ENCODE results near the gene TRA2A.

DNA sequence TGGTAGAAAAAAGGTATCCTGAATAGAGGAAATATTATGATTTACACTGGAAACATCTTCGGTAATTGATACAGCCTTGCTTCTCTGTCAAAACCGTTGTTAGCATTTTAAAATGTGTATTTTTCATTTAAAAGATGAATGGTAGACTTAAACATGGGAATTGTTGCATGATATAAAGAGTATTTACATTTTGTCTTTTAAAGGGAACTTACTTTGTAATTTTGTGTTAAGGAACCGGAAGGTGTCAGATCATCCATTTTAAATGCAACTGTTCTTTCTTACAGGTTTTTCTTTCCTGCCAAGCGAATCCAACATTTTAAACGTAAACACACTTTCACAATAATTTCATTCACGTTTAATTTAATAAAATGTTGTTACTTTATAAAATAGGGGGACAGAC lies 59.7 kb downstream of the TRA2A start:
- TF ChIP-seq CTCF (IDR thresholded peaks at IDR 0.05; ENCODE audit: insufficient read depth, low read length, poor library complexity, severe bottlenecking) (no peak), EZH2phosphoT487 (conservative IDR thresholded peaks at IDR 0.05; ENCODE audit: low read length) (no peak)

Data from SU-DHL-6 (cell line).